ENCODE data around the gene C17orf67. TPM values are rescaled to one million over a fixed set of nuclear protein-coding genes. Genes with fewer than 3 reads are reported as not detected.

C17orf67 gene
- total RNA-seq, 6 donors from 2014 or later, result 0.76 to 4.2 (median 1.6) TPM

DNA sequence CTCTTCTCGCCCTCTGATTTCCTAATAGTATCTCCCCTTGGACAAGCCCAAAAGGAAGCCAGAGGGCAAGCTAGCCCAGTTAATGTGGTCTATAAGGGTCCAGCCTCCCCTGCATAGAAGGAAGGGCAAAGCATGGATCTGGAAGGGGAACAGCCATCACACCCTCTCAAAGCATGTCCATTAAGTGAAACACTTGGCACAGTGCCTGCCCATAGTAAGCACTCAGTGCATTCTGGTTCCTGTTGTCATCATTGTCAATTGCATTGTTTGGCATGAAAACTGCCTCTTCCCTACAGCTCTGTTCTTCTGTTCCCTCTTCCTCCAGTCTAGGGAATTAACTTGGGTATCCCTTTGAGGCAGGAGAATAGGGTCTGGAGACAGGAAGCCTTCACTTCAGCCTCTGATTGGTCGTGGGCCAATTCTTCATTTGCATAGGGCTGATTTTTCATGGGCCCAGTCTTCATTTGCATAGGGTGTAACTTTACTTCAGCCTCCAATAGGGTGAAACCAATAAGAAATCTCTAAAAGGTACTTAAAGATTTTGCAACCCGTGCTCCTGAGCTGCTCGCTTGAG lies 81.4 kb downstream of the C17orf67 start:
- WGBS, 2 donors, result 76 to 78% methylated on average over 4 of the region's 4 CpGs
- Histone ChIP-seq H3K27me3 (no peaks in the 10 kb centered on the region), H3K9me3 (no peaks in the 10 kb centered on the region), H3K36me3 (no peaks in the 10 kb centered on the region), H3K4me1 (peaks cover 4 to 39% (median 21%) of the 10 kb centered on the region in 4 donors), H3K4me3 (no peak overlapping the region), H3K27ac (no peak overlapping the region)
- TF ChIP-seq, protein P1, sequence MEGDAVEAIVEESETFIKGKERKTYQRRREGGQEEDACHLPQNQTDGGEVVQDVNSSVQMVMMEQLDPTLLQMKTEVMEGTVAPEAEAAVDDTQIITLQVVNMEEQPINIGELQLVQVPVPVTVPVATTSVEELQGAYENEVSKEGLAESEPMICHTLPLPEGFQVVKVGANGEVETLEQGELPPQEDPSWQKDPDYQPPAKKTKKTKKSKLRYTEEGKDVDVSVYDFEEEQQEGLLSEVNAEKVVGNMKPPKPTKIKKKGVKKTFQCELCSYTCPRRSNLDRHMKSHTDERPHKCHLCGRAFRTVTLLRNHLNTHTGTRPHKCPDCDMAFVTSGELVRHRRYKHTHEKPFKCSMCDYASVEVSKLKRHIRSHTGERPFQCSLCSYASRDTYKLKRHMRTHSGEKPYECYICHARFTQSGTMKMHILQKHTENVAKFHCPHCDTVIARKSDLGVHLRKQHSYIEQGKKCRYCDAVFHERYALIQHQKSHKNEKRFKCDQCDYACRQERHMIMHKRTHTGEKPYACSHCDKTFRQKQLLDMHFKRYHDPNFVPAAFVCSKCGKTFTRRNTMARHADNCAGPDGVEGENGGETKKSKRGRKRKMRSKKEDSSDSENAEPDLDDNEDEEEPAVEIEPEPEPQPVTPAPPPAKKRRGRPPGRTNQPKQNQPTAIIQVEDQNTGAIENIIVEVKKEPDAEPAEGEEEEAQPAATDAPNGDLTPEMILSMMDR (IDR thresholded peaks at IDR 0.05), result no peak
- TF ChIP-seq EP300 (IDR thresholded peaks at IDR 0.05) (no peak), POLR2AphosphoS5 (IDR thresholded peaks at IDR 0.05) (no peak), POLR2A (IDR thresholded peaks at IDR 0.05) (no peak)
- DNase-seq (no peak), ATAC-seq (ENCODE audit: low FRiP score in 2 of 2) (no peak)

DNA sequence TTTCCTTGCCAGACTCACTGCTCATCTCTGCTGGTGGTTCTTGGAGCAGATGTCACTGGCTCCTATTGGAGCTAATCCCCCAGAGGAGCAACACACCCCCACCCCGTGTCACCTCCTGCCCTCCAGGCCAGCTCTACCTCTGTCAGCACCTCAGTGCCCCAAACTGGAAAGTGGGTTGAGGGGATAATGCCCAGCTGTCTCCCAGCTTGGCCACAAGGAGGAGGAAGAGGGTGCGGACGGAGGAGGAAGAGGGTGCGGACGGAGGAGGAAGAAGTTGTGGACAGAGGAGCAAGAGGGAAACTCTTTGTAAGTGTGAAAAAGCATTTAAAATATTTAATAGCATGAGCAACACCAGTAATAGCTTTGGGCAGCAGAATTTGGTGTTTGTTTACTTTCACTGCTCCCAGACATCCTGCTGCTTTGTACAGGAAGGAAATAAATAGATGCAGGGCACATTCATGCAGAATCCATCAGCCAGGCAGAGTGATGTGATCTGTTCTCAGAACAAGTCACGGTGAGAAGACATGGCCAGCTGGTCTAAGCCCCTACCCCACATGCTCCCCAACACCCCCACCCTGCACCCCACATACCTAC lies 82.5 kb downstream of the C17orf67 start:
- peaks cover 4 to 39% (median 21%) of the 10 kb centered on the region in 4 donors for H3K4me1 ChIP-seq
- no peaks in the 10 kb centered on the region for H3K36me3 ChIP-seq
- H3K9me3 ChIP-seq, result no peaks in the 10 kb centered on the region
- no peak for DNase-seq
- no peak overlapping the region for H3K4me3 ChIP-seq
- no peak for ATAC-seq (ENCODE audit: low FRiP score in 2 of 2)
- no peak overlapping the region for H3K27ac ChIP-seq
- WGBS, 2 donors, result 45 to 47% methylated on average over 6 of the region's 6 CpGs
- TF ChIP-seq POLR2A (IDR thresholded peaks at IDR 0.05), result no peak
- TF ChIP-seq, protein P1 (IDR thresholded peaks at IDR 0.05), result peak in 3 of 6 experiments; percentile 13 to 33 (median 16)
- H3K27me3 ChIP-seq, result no peaks in the 10 kb centered on the region

GRCh38 chr17:56744721-56745120 lies 89.0 kb downstream of the C17orf67 start:
- DNase-seq, result no peak
- no peak overlapping the region for H3K4me3 ChIP-seq
- no peak for ATAC-seq (ENCODE audit: low FRiP score in 2 of 2)
- WGBS, 2 donors, result 80 to 86% methylated on average over 7 of the region's 7 CpGs
- no peaks in the 10 kb centered on the region for H3K36me3 ChIP-seq
- H3K27me3 ChIP-seq, result no peaks in the 10 kb centered on the region
- H3K9me3 ChIP-seq, result peaks cover 0 to 6% (median 0%) of the 10 kb centered on the region in 4 donors
- H3K4me1 ChIP-seq, result no peaks in the 10 kb centered on the region
- H3K27ac ChIP-seq, result no peak overlapping the region
- TF ChIP-seq, protein P1 (IDR thresholded peaks at IDR 0.05), result no peak
- TF ChIP-seq POLR2A (IDR thresholded peaks at IDR 0.05), result no peak
- TF ChIP-seq EP300 (IDR thresholded peaks at IDR 0.05), result no peak
- no peak for TF ChIP-seq POLR2AphosphoS5 (IDR thresholded peaks at IDR 0.05)

DNA sequence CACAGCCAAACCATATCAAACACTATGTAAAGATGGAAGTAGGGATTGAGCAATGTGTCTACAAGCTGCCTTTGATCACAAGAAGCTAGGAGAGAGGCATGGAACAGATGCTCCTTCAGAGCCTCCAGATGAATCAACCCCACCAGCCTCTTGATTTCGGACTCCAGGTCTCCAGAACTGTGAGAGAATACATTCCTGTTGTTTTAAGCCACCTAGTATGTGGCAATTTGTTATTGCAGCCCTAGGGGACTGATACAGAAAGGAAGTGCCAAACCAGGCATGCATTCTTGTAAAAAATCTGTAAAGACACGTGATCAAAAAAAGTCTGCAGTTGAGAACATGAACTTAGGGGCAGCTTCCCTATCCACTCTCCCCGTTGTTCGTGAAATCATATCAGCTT lies 91.1 kb downstream of the C17orf67 start:
- DNase-seq (no peak), ATAC-seq (ENCODE audit: low FRiP score in 2 of 2) (no peak)
- Histone ChIP-seq H3K27me3 (no peaks in the 10 kb centered on the region), H3K36me3 (no peaks in the 10 kb centered on the region), H3K4me3 (no peak overlapping the region), H3K9me3 (peaks cover 0 to 6% (median 0%) of the 10 kb centered on the region in 4 donors), H3K27ac (no peak overlapping the region), H3K4me1 (no peaks in the 10 kb centered on the region)
- no peak for TF ChIP-seq EP300 (IDR thresholded peaks at IDR 0.05)
- no peak for TF ChIP-seq POLR2A (IDR thresholded peaks at IDR 0.05)
- no peak for TF ChIP-seq POLR2AphosphoS5 (IDR thresholded peaks at IDR 0.05)
- TF ChIP-seq, protein P1 (IDR thresholded peaks at IDR 0.05), result no peak
- 70 to 74% methylated on average over 4 of the region's 4 CpGs for WGBS, 2 donors

Small RNAs within 50 kb of the gene (small RNA-seq; reads per million reads assigned to genes)
- 0 reads per million in 4 donors for gene RNU6-1158P

Other genes with a start within 250 kb of the C17orf67 start
- gene NOG, start 240.2 kb downstream of the C17orf67 start, total RNA-seq, result 1 to 10 TPM in 4 of 6 donors, under 1 TPM in 1, not detected in 1; 0.80 to 8.5 (median 2.2) TPM
- gene DGKE, start 231 bp upstream of the C17orf67 start, total RNA-seq, result 10 to 100 TPM in 3 of 6 donors, 1 to 10 TPM in 3; 4.3 to 23.8 (median 9.2) TPM
- gene TRIM25, start 80.1 kb upstream of the C17orf67 start, total RNA-seq, result 100 to 1,000 TPM in 2 of 6 donors, 10 to 100 TPM in 4; 66.7 to 294 (median 83.0) TPM
- gene COIL, start 127.1 kb upstream of the C17orf67 start, total RNA-seq, result 10 to 100 TPM in 2 of 6 donors, 1 to 10 TPM in 4; 6.1 to 16.6 (median 9.5) TPM
- gene SCPEP1, start 144.2 kb upstream of the C17orf67 start, total RNA-seq, result 100 to 1,000 TPM in 5 of 6 donors, 10 to 100 TPM in 1; 96.4 to 172 (median 133) TPM